Activated naive CD8-positive, alpha-beta T cell treated with anti-CD3 and anti-CD28 coated beads for 36 hours (primary cell): ENCODE measurements around the gene MYO1C. TPM values are rescaled to one million over a fixed set of nuclear protein-coding genes. Genes with fewer than 3 reads are reported as not detected.
"Not testable (repeated sequence)": the region's sequence is repeated elsewhere in the genome, so short reads cannot be mapped to it uniquely, and the experiment has no call there.

Experiments
- DNase-seq: peaks from one replicate; pipeline ENCODE4 v3.0.0; 2021
- H3K27ac Mint-ChIP-seq: one replicate; pipeline ENCODE4 v1.8.0; 2022; ENCODE audit warnings: mild to moderate bottlenecking, moderate library complexity, mixed read lengths
- H3K27me3 Mint-ChIP-seq: one replicate; pipeline ENCODE4 v1.8.0; 2022; ENCODE audit warnings: mild to moderate bottlenecking, mixed read lengths
- H3K36me3 Mint-ChIP-seq: one replicate; pipeline ENCODE4 v1.8.0; 2021; ENCODE audit warnings: mild to moderate bottlenecking, mixed read lengths
- H3K4me1 Mint-ChIP-seq: one replicate; pipeline ENCODE4 v1.8.0; 2021; ENCODE audit warnings: mixed read lengths
- H3K4me3 Mint-ChIP-seq: one replicate; pipeline ENCODE4 v1.8.0; 2022; ENCODE audit warnings: mild to moderate bottlenecking, moderate library complexity, mixed read lengths
- H3K9me3 Mint-ChIP-seq: one replicate; pipeline ENCODE4 v1.8.0; 2022; ENCODE audit warnings: mixed read lengths
- total RNA-seq, 2 experiments: library from RNA; stranded (reverse); gene quantifications; one replicate each; pipeline ENCODE4 v1.2.3, GENCODE V29; 2021

Gene MYO1C
- total RNA-seq, 2 experiments from 2014 or later: 10.5 to 11.7 TPM

DNA sequence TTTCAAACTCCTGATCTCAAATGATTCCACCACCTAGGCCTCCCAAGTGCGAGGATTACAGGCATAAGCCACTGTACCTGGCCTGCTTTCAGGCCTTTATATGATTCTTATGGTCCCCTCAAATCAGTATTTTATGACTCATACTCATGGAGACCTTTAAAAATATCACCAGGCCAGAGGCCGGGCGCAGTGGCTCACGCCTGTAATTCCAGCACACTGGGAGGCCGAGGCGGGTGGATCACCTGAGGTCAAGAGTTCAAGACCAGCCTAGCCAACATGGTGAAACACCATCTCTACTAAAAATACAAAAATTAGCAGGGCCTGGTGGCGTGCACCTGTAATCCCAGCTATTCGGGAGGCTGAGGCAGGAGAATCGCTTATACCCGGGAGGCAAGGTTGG is 74.0 kb downstream of the MYO1C start:
- H3K27ac Mint-ChIP-seq, H3K9me3 Mint-ChIP-seq, H3K4me3 Mint-ChIP-seq, DNase-seq, H3K27me3 Mint-ChIP-seq, H3K4me1 Mint-ChIP-seq: not testable (repeated sequence)
- H3K36me3 Mint-ChIP-seq: peaks cover 12% of the 10 kb centered on the region

DNA sequence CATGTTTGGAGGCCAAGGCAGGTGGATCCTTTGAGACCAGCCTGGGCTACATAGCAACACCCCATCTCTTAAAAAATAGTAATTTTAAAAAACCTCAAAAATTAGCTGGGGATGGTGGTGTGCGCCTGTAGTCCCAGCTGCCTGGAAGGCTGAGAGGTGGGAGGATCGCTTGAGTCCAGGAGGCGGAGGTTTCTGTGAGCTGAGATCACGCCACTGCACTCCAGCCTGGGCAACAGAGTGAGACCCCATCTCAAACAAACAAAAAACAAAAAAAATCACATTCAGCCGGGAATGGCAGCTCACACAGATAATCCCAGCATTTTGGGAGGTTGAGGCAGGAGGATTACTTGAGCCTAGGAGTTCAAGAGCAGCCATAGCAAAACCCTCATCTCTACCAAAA is 76.1 kb downstream of the MYO1C start:
- no peak overlapping the region for H3K4me3 Mint-ChIP-seq
- H3K36me3 Mint-ChIP-seq: peaks cover 5% of the 10 kb centered on the region
- no peak for DNase-seq
- H3K9me3 Mint-ChIP-seq: no peaks in the 10 kb centered on the region
- H3K4me1 Mint-ChIP-seq: no peaks in the 10 kb centered on the region
- no peaks in the 10 kb centered on the region for H3K27me3 Mint-ChIP-seq
- H3K27ac Mint-ChIP-seq: no peak overlapping the region

DNA sequence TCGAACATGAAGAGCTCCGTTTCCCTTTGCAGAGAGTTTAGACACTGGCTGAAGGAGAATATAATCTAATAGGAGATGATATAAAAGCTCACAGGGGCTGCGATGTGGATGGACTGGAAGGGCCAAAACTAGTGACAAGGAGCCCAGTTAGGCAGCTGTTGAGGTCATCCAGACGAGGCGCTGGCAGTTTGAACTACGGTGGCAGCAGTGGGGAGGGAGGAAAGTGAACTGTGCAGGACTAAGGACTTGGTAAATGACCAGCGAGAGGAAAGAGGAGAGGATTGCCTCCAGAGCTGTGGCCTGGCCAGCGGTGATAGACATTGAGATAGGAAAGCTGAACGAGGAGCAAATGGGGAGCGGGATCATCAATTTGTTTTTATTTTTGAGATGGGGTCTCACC is 77.9 kb downstream of the MYO1C start:
- H3K36me3 Mint-ChIP-seq: no peaks in the 10 kb centered on the region
- H3K9me3 Mint-ChIP-seq: no peaks in the 10 kb centered on the region
- no peaks in the 10 kb centered on the region for H3K4me1 Mint-ChIP-seq
- no peak overlapping the region for H3K27ac Mint-ChIP-seq
- H3K4me3 Mint-ChIP-seq: no peak overlapping the region
- DNase-seq: no peak
- no peaks in the 10 kb centered on the region for H3K27me3 Mint-ChIP-seq

Other genes with a start within 250 kb of the MYO1C start
- gene BHLHA9, start 222.2 kb downstream of the MYO1C start, total RNA-seq: not detected
- gene TRARG1, start 213.0 kb downstream of the MYO1C start, total RNA-seq: not detected
- gene YWHAE, start 92.5 kb downstream of the MYO1C start, total RNA-seq: 100 to 1,000 TPM; 550 to 555 TPM
- 10 to 100 TPM; 13.5 to 14.0 TPM for gene CRK, start 36.5 kb downstream of the MYO1C start, total RNA-seq
- gene INPP5K, start 23.9 kb upstream of the MYO1C start, total RNA-seq: 10 to 100 TPM; 18.1 to 18.2 TPM
- gene PITPNA, start 70.1 kb upstream of the MYO1C start, total RNA-seq: 10 to 100 TPM; 54.9 to 58.4 TPM
- 1 to 10 TPM; 3.7 to 4.6 TPM for gene SLC43A2, start 136.1 kb upstream of the MYO1C start, total RNA-seq
- 1 to 10 TPM; 2.5 to 2.6 TPM for gene SCARF1, start 153.0 kb upstream of the MYO1C start, total RNA-seq
- gene RILP, start 157.2 kb upstream of the MYO1C start, total RNA-seq: 1 to 10 TPM; 3.2 to 3.4 TPM
- 100 to 1,000 TPM; 418 to 428 TPM for gene PRPF8, start 192.2 kb upstream of the MYO1C start, total RNA-seq
- gene TLCD2, start 217.7 kb upstream of the MYO1C start, total RNA-seq: under 1 TPM; 0.04 to 0.06 TPM
- 10 to 100 TPM; 15.2 to 15.5 TPM for gene WDR81, start 232.0 kb upstream of the MYO1C start, total RNA-seq